Measurements from ENCODE around the gene MYT1. TPM values are rescaled to one million over a fixed set of nuclear protein-coding genes. Genes with fewer than 3 reads are reported as not detected.

Gene MYT1
- total RNA-seq, 1 donor from 2014 or later = not detected

- Histone ChIP-seq H3K4me1 (no peaks in the 10 kb centered on the region), H3K9me3 (no peaks in the 10 kb centered on the region), H3K27ac (no peak overlapping the region), H3K4me3 (no peak overlapping the region), H3K27me3 (no peaks in the 10 kb centered on the region), H3K36me3 (no peaks in the 10 kb centered on the region)
- intact Hi-C loops (cut with DNase I) = no loop called here
- DNase-seq (ENCODE audit: low spot score in 2 of 2) = no peak
- TF ChIP-seq CTCF (IDR thresholded peaks at IDR 0.05) = no peak
These were observed 4.9 kb downstream of the MYT1 start for GRCh38 chr20:64169091-64169560.

GRCh38 chr20:64171211-64171610, 7.0 kb downstream of the MYT1 start:
- no peak overlapping the region for H3K27ac ChIP-seq
- H3K4me3 ChIP-seq = no peak overlapping the region
- H3K27me3 ChIP-seq = no peaks in the 10 kb centered on the region
- intact Hi-C loops (cut with DNase I) = no loop called here
- no peaks in the 10 kb centered on the region for H3K9me3 ChIP-seq
- DNase-seq (ENCODE audit: low spot score in 2 of 2) = no peak
- H3K36me3 ChIP-seq = no peaks in the 10 kb centered on the region
- TF ChIP-seq CTCF (IDR thresholded peaks at IDR 0.05) = no peak
- H3K4me1 ChIP-seq = no peaks in the 10 kb centered on the region

- no peaks in the 10 kb centered on the region for H3K4me1 ChIP-seq
- intact Hi-C loops (cut with DNase I) = no loop called here
- H3K9me3 ChIP-seq = no peaks in the 10 kb centered on the region
- H3K27me3 ChIP-seq = no peaks in the 10 kb centered on the region
- no peak overlapping the region for H3K27ac ChIP-seq
- TF ChIP-seq CTCF (IDR thresholded peaks at IDR 0.05) = no peak
- H3K36me3 ChIP-seq = no peaks in the 10 kb centered on the region
- no peak for DNase-seq (ENCODE audit: low spot score in 2 of 2)
- no peak overlapping the region for H3K4me3 ChIP-seq
These were observed 8.9 kb downstream of the MYT1 start for GRCh38 chr20:64173116-64173515.

GRCh38 chr20:64176551-64176950, 12.3 kb downstream of the MYT1 start:
- Histone ChIP-seq H3K27me3 (no peaks in the 10 kb centered on the region), H3K27ac (no peak overlapping the region), H3K4me3 (no peak overlapping the region), H3K9me3 (no peaks in the 10 kb centered on the region), H3K36me3 (no peaks in the 10 kb centered on the region), H3K4me1 (no peaks in the 10 kb centered on the region)
- no peak for DNase-seq (ENCODE audit: low spot score in 2 of 2)
- intact Hi-C loops (cut with DNase I) = no loop called here
- no peak for TF ChIP-seq CTCF (IDR thresholded peaks at IDR 0.05)

GRCh38 chr20:64176971-64177370, 12.7 kb downstream of the MYT1 start:
- Histone ChIP-seq H3K36me3 (no peaks in the 10 kb centered on the region), H3K4me1 (no peaks in the 10 kb centered on the region), H3K27ac (no peak overlapping the region), H3K27me3 (no peaks in the 10 kb centered on the region), H3K4me3 (no peak overlapping the region), H3K9me3 (no peaks in the 10 kb centered on the region)
- DNase-seq (ENCODE audit: low spot score in 2 of 2) = no peak
- intact Hi-C loops (cut with DNase I) = no loop called here
- no peak for TF ChIP-seq CTCF (IDR thresholded peaks at IDR 0.05)

GRCh38 chr20:64177384-64177783, 13.1 kb downstream of the MYT1 start:
- intact Hi-C loops (cut with DNase I) = no loop called here
- Histone ChIP-seq H3K36me3 (no peaks in the 10 kb centered on the region), H3K4me1 (no peaks in the 10 kb centered on the region)

More at GRCh38 chr20:64177384-64177783, 13.1 kb downstream of the MYT1 start:
- TF ChIP-seq CTCF (IDR thresholded peaks at IDR 0.05) = no peak
- H3K4me3 ChIP-seq = no peak overlapping the region
- no peaks in the 10 kb centered on the region for H3K9me3 ChIP-seq
- H3K27ac ChIP-seq = no peak overlapping the region
- DNase-seq (ENCODE audit: low spot score in 2 of 2) = no peak
- H3K27me3 ChIP-seq = no peaks in the 10 kb centered on the region

All from ascending aorta (tissue), 2 donors.